ENCODE data around the gene HLA-A.

- TF ChIP-seq EZH2 (IDR thresholded peaks at IDR 0.05) (peak; percentile 85), CTCF (IDR thresholded peaks at IDR 0.05) (peak; percentile 34)
Measured at GRCh38 chr6:29976588-29977424, 34.5 kb downstream of the HLA-A start.
